ENCODE results near the gene DBN1.

- TF ChIP-seq POLR2A (IDR thresholded peaks at IDR 0.05), result no peak
- TF ChIP-seq, protein P1, sequence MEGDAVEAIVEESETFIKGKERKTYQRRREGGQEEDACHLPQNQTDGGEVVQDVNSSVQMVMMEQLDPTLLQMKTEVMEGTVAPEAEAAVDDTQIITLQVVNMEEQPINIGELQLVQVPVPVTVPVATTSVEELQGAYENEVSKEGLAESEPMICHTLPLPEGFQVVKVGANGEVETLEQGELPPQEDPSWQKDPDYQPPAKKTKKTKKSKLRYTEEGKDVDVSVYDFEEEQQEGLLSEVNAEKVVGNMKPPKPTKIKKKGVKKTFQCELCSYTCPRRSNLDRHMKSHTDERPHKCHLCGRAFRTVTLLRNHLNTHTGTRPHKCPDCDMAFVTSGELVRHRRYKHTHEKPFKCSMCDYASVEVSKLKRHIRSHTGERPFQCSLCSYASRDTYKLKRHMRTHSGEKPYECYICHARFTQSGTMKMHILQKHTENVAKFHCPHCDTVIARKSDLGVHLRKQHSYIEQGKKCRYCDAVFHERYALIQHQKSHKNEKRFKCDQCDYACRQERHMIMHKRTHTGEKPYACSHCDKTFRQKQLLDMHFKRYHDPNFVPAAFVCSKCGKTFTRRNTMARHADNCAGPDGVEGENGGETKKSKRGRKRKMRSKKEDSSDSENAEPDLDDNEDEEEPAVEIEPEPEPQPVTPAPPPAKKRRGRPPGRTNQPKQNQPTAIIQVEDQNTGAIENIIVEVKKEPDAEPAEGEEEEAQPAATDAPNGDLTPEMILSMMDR (IDR thresholded peaks at IDR 0.05), result no peak
These were observed 683 bp downstream of the DBN1 start for GRCh38 chr5:177472460-177473442.
